Peyer's patch (tissue), 4 donors: ENCODE measurements around the gene SLC7A6.

Source experiments
- CTCF ChIP-seq, 6 experiments: fragments of 450-650 bp in 4 of 6; fragments of 200-600 bp in 2 of 6; sonication (generic) in 1 of 6; IDR thresholded peaks; one replicate each; pipeline ENCODE4 v1.5.1; 2017 to 2019; ENCODE audit warnings: antibody characterized with exemption in 6 of 6, mild to moderate bottlenecking in 3 of 6, moderate library complexity in 1 of 6
- POLR2A ChIP-seq, 2 donors: fragments of 450-650 bp; IDR thresholded peaks; one replicate each; pipeline ENCODE4 v1.5.1; 2017; ENCODE audit warnings: antibody characterized with exemption in 2 of 2, mild to moderate bottlenecking in 2 of 2, moderate library complexity in 2 of 2

GRCh38 chr16:68281368-68282063 lies 17.2 kb downstream of the SLC7A6 start:
- TF ChIP-seq CTCF (IDR thresholded peaks at IDR 0.05) = no peak
- TF ChIP-seq POLR2A (IDR thresholded peaks at IDR 0.05) = no peak
